Measurements from ENCODE around the gene IL13RA1.
"Not testable (repeated sequence)": the region's sequence is repeated elsewhere in the genome, so short reads cannot be mapped to it uniquely, and the experiment has no call there.

IL13RA1 gene

DNA sequence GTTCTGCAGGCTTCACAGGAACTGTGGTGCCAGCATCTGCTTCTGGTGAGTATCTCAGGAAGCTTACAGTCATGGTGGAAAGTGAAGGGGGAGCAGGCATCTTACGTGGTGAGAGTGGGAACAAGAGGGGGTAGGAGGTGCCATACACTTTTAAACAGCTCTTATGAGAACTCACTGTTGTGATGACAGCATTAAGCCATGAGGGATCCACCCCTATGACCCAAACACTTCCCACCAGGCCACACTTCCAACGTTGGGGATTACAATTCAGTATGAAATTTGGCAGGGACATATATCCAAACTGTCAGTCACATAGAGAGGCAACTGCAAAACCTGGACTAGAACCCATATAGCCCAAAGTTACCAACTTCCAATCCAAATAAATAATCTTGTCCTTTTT is 53.1 kb downstream of the IL13RA1 start:
- no peak for DNase-seq (ENCODE audit: low read depth, low spot score)

DNA sequence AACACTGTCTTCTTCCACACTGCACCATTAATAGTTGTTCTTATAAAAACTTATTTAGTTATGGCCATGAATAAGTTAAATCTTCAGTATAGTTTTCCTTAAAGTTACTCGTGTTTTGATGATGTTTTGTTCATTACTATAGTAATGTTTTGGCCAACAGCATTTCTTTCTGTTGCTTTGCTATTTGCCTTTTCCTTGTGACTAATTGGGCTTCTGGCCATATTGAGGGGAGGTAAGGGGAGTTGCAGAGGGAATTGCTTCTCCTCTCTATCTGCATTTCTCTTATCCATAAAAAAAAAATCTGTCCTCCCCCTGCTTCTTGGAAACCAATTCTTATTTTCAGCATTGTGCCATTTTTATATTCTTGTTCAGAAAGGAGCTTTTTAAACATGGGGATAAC is 53.5 kb downstream of the IL13RA1 start:
- no peak for DNase-seq (ENCODE audit: low read depth, low spot score)

DNA sequence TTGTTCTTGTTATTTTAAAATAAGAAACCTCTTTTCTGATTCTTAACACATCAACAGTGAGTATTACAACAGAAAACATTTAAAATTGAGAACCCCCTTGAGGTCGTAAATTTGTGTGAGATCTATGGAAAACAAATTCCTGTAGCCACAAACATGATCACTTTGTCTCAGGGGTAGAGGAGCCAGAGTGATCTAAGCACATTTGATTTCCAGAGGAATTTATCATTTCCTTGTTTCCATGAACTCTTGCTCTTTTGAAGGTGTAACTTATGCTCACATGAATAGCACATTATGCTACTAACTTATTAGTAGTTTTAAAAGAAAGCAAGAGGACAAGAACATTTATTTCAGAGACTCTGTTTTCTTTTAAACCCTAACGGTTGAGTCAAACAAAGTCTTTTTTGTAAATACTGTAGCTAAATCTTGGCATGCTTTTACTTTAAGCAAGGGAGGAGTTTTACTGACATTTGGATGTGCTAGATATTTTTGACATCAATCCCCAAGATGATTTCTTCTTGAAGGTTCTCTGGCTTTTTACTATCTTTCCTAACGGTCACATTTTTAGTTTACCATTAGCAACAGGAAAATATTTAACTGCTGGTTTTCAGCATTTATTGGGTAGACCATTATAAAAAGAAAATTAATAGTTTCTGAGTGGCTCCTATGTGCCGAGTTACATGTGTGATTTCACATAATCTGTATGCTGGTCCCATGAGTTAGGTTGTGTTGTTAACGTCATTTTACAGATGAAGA is 68.3 kb downstream of the IL13RA1 start:
- DNase-seq (ENCODE audit: low read depth, low spot score), result no peak

DNA sequence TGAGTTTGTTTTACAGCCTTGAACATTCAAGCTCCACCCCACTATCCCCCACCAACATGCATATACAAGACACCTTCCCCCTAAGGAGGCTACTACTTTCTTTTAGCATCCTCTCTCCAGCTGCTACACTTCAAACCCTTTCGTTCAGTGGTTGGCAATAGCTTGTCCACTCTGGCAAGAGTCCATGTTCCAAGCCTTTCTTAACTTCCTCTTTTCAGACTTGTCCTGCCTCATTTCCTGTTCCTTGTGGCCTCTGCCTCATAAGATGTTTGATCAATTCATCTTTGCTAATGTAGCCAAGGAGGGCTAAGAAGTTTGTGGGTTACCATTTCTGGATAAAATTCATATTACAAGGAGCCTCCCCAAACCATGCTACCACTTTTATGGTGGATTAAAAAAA is 75.5 kb downstream of the IL13RA1 start:
- no peak for DNase-seq (ENCODE audit: low read depth, low spot score)

DNA sequence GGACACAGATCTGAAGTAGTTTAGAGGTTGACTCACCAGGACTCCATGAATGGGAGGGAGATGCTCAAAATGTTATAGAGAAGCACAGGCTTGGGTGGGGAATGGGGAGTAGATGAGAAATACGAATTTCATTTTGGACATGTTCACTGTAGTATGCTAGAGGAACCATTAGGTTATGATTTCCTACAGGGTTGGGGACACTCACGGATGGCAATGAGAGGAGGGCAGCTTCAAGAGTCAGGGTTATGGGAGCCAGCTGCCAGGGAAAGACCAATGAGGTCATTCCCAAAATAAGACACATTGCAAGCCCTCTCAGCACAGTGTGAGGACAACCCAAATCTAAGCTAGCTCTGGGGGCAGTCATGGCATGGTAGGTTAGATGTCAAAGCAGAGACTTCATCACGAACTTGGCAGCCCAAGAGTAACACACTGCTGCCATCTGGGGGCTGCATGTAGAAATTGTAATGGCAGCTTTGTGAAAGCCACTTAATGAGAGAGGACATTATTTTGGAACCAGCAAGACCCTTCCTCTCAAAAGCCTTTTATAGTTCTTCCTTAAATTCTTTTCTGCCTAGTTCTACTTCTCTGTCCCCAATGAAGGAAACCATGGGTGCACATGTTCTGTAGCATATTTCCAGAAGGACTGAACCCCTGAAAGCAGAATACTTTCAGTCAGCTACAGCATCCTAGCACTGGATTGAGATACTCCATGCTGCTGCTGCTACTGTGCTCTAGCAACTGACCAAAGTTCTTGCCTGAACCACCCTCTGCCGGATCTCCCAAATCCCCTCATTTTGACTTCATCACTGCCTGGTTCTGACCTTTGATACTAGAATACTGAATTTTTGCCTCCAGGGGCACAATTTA is 80.0 kb downstream of the IL13RA1 start:
- no peak for DNase-seq (ENCODE audit: low read depth, low spot score)

DNA sequence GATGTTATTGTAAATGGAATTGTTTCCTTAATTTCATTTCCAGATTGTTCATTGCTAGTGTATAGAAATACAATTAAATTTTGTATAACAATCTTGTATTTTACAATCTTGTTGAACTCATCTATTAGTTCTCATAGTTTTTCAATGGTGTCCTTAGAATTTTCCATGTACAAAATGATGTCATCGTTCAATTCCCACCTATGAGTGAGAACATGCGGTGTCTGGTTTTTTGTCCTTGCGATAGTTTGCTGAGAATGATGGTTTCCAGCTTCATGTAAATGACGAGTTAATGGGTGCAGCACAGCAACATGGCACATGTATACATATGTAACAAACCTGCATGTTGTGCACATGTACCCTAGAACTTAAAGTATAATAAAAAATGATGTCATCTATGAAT is 89.9 kb downstream of the IL13RA1 start:
- not testable (repeated sequence) for DNase-seq (ENCODE audit: low read depth, low spot score)

DNA sequence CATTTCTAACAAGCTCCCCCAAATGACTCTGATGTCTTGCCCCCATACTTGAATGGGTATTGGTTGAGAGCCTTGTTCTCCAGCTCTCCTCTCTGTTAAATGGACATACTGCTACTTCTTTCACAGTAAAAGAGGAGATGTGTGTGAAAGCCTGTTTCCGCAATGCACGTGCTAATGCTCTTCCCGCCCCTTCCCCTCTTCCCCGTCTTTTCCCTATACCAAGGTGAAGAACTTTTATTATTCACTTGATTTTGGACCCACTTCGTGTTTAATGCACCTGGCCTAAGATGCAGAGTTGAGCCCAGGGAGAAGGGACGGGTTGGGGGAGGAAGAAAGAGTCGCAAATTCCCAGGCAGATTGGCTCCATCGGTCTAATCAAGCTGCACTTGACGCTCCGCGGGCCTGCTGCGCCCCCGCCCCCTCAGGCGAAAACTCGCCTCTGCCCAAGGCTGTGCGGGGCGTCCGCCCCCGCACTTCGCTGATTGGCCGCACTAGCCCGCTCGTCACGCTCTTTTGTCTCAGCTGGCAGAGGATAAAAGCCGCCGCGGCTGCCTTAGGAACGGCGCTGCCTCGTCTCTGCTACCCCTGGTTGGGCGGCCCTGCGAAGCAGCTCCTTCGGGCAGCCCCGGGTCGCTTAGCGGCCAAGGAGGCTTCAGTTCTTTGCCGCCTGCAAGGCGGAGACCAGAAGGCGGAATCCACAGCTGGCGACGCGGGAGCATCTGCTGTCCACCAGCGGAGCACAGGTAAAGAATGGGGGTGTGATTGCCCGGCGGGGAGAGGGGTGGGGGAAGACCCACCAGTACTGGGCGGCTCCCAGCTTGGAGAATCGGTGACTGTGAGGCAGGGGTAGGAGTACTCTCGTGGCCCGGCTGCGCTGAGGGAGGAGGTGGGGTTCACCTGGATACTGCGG is 96.1 kb downstream of the IL13RA1 start, which contains the start of gene ZCCHC12:
Gene ZCCHC12 (plus strand): TSS at position 562 of the 910 bp plus-strand sequence. CDS start 1,421 bp downstream, outside the sequence.
- DNase-seq (ENCODE audit: low read depth, low spot score), result no peak

DNA sequence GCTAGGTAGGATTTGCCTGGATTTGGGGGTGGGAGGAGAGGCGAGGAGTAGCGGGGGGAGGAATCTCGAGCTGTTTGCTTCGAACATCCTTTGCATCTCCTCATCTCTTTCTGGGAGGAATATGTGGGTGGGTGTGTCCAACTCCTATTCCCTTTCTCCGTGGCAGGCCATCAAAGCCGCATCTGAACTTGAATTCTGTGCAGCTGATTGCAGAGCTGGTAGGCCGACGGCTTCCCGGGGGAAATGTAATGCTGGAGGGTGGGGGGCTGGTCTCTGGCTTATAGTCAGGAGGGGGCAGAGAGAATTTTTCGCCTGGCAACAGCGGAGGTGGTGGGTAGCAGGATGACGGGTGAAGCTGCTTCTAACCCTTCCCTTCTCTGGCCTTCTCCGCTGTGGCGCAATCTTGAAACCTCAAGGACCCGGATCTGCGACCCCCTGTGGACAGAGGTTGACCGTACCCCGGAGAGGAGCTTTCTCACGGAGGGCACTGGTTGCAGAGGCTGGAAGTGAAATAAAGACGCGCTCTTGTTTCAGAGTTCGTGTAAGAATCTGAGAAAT is 96.8 kb downstream of the IL13RA1 start:
- no peak for DNase-seq (ENCODE audit: low read depth, low spot score)

DNA sequence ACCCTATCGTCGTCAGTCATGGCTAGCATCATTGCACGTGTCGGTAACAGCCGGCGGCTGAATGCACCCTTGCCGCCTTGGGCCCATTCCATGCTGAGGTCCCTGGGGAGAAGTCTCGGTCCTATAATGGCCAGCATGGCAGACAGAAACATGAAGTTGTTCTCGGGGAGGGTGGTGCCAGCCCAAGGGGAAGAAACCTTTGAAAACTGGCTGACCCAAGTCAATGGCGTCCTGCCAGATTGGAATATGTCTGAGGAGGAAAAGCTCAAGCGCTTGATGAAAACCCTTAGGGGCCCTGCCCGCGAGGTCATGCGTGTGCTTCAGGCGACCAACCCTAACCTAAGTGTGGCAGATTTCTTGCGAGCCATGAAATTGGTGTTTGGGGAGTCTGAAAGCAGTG is 97.8 kb downstream of the IL13RA1 start:
- DNase-seq (ENCODE audit: low read depth, low spot score), result no peak

DNA sequence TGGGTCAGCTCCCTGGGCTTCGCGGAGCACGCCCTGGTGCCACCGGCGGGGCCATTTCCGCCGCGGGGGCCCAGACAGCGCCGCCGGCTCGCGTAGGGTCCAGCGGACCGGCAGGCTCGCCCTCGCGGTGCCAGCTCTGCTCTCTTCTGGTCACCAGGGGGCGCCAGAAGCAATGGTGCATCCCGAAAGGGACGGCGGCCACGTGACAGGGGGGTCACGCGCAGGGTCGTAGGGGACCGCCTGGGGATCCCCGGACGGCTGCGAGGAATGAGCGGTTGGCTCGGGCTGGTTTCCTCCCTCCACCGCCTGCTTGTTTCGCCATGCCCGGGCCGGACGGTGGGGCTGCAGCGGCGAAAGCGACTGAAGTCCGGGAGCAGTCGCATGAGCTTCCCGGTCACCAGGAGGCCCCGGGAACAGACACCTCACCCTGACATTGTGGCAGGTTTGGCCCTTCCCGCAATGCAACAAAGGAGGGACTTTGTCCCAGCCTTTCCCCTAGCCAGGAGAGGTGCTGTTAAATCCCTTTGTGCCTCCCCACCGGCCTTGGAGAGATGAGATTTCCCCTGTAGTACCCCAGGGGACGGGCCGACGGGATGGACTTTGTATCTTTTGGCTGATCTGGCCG is 112.0 kb downstream of the IL13RA1 start:
- DNase-seq (ENCODE audit: low read depth, low spot score), result no peak

Data from iPS DF 19.7 (cell line).